Measurements from ENCODE around the gene CIAO2B.
"Not testable (repeated sequence)": the region's sequence is repeated elsewhere in the genome, so short reads cannot be mapped to it uniquely, and the experiment has no call there.

Gene CIAO2B

GRCh38 chr16:66903544-66904427, 30.4 kb downstream of the CIAO2B start:
- DNase-seq (ENCODE audit: low read depth) = no peak

DNA sequence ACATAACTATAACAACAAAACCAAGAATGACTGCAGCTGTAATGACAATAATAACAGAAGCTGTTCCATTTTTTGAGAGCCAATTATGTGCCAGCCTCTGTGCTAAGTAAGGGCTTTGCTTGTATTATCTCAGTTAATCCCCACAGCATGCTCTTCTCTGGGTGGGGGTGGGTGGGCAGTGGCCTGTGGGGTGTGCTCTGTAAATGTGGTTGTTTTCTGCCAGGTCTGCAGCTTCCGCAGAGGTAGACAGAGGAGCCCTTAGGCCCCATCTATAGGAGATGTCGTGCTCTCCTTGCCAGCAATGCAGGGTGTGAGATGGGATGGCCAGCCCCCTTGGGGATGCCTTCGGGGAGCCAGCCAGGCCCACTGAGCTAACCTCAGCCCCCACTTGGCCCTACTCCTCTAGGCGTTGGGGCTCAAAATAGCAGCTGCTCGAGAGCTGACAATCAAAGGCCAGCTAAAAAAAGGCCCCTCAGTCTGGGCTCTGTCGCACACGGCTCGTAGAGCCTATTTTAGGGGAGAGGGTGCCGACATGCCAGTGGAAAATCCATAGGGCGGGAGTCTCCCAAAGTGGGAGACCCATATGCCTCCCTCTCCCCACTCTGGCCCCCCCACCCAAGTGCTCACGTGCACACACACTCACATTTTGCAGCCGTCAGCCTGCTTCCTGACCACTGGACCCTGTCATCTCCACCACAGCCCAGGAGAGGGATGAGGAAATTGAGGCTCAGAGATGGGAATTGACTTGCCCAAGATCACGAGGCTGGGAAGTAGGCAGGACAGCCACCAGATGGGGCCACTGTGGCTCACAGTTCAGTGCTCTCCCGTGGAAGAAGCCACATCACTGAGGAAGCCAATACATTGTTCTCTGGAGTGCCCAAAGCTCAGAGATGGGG, 31.3 kb downstream of the CIAO2B start:
- no peak for DNase-seq (ENCODE audit: low read depth)

GRCh38 chr16:66901626-66902025, 32.6 kb downstream of the CIAO2B start:
- no peak for DNase-seq (ENCODE audit: low read depth)

DNA sequence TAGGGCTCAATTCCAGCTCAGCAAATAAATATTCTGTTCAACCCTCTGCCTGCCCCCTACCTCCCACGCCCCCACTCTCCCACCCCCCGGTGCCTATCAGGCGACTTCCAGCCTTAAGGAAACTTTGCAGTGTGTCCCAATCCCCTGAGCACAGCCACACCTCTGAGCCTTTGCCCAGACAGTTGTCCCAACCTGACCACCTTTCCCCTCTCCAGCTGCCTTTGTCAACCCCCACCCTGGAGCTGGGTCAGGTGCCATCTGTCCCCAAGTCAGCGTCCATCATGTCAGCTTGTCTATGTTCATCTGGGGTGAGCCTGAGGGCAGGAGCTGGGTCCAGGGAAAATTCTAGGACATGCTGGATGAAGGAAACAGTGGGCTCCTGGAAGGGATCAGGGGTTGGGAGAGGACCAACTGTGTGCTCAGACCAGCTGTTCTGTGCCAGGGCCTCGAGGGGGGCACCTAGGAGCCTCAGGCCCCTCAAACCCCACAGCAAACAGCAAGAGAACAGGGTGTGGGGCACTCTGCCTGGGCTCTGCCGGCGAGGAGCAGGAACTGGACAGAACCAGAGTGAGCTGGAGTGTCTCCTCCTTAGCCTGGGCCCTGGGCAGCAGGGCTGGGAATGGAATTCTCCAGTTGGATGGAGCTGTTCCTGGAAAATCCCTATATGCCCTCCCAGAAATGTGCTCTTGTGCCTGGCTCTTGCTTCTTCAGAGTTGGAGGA, 33.3 kb downstream of the CIAO2B start:
- DNase-seq (ENCODE audit: low read depth) = no peak

DNA sequence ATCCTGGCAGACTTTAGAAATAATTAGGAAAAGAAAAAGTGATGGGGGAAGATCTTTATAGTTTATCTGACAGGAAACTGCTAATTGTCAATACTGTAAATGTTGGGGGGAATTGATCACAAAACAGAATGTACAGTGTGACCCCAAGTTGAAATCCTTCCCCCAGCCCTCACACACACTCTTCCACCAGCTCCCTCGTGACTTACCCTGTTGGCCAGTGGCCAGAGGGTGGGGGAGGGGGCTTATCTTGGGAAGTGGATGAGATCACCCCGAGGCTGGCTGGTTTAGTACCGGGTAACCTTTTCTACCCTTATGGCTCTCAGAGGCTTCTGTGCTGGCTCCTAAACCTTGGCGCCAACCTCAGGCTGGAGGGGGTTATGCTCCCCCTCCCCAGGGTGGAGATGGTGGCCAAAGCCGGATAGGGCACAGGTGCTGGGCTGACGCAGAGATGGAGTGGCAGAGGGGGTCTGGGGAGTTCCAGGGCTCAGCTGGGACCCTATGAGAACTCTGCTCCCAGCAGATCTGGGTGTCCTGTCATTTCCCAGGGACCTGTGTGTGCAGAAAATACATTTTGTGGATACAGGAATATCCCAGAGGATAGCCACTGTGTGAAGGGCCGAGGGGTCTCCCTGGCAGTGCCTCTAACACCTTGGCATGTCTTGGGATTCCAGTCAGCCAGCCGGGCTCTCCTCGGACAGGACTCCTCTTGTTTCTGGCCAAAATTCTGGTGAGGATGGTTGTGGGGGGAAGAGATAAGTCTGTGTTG, 34.1 kb downstream of the CIAO2B start:
- no peak for DNase-seq (ENCODE audit: low read depth)

- DNase-seq (ENCODE audit: low read depth) = no peak
These were observed 34.8 kb downstream of the CIAO2B start for GRCh38 chr16:66899310-66899944.

DNA sequence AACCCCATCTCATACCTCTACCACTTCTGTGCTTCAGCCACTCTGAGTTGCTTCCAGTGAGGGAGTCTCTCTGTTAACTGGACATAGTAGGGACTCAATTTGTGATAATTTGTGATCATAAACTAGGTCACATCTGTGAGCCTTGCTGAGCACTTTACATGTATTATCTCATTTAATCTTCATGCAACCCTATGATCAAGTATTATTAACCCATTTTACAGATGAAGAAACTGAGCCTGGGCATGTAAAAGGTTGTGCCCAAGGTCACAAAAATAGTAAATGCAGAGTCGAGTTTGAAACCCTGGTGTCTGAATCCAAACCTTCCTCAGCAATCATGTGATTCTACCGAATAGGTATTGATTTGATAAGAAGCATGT, 35.3 kb downstream of the CIAO2B start:
- no peak for DNase-seq (ENCODE audit: low read depth)

DNA sequence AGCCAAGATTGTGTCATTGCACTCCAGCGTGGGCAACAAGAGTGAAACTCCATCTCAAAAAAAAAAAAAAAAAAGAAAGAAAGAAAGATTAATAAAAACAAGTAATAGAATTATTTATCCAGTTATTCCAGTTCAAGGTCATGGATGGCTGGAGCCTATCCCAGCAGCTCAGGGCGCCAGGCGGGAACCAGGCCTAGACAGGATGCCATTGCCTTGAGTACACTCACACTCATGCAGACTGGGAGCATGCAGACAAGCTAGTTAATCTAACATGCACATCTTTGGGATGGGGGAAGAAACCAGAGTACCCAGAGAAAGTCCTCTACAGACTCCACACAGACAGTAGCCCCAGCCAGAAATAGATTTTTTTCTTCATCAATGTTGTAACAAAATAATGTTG, 36.0 kb downstream of the CIAO2B start:
- no peak for DNase-seq (ENCODE audit: low read depth)

GRCh38 chr16:66896682-66897081, 37.5 kb downstream of the CIAO2B start:
- DNase-seq (ENCODE audit: low read depth) = not testable (repeated sequence)

DNA sequence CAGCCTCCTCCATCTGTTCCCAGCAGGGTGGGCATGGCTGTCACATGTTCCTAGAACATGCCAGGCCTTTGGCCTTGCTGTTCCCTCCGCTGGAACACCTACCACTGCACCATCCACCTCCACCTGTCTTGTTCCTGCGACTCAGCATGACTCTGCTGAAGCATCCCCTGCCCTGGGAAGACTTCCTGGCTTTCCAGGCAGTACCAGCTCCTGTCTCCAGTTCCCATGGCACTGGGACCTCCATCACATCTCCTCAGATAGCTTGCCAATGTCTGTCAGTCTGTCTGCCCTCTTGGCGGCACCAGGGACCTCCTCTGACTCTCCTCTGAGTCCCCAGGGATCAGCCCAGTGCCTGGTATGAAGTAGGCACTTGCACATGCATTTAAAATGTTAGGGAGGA, 38.2 kb downstream of the CIAO2B start:
- no peak for DNase-seq (ENCODE audit: low read depth)

DNA sequence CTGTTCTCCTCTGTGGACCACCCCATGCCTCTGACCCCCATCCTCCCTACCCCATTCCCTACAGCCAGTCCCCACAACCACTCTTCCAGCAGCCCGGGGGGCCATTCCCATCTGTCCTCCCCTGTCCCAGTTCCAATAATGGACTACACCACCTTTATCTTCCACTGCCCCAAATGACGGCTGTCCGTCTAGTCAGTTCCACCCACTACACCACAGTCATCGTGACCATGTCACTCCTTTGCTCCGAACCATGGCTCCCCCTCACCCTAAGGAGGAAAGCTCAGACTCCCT, 38.6 kb downstream of the CIAO2B start:
- DNase-seq (ENCODE audit: low read depth) = no peak

DNA sequence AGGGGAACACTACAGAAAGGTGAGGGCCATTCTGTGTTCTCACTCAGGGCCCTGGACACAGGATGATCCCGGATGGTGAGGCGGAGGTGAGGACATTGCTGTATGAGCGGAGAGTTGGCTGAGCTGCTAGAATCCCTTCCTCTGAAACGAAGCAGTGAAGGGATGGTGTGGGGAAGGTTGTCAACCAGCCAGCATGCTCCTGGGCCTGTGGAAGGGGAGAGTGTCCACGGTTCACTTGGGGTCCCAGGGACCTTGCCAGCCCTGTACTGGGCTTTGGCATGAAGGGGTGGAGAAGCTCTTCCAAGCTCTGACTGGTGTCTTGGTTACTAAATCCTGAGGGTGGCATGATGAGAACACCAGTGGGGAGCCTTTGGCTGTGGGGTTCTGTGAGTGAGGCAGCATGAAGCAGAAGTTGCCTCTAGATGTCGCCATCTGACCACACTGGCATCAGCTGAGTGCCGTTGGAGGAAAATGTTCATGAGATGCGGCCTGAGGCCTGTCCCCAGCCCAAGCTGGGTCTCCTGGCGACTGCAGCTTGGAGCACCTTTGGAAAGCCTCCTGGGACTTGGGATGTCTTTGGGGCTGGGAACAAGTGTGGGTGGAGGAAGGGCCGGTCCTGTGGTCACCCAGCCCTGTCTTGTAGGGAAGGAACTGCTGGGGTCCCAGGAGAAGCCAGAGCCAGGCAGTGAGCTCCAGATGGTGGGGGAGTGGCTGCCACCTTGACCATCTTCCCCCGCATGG, 39.1 kb downstream of the CIAO2B start:
- DNase-seq (ENCODE audit: low read depth) = no peak

DNA sequence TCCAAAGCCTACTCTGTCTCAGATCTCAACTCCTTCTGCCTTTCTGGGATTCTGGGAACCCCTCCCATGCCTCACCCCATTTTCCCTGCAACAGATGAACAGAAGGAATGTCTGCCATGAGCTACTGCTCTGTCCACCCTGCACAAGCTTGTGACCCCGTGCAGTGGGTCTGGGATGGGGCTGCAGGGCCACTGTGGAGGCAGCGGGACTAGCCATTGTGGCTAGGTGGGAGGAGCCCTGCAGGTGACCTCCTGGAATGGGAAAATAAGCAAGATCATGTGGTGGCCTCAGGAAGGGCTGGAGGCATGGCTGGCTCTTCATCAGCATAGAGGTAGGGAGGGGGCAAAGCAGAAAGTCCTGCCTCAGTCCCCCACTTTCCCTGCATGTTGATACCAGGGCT, 40.1 kb downstream of the CIAO2B start:
- DNase-seq (ENCODE audit: low read depth) = no peak

DNA sequence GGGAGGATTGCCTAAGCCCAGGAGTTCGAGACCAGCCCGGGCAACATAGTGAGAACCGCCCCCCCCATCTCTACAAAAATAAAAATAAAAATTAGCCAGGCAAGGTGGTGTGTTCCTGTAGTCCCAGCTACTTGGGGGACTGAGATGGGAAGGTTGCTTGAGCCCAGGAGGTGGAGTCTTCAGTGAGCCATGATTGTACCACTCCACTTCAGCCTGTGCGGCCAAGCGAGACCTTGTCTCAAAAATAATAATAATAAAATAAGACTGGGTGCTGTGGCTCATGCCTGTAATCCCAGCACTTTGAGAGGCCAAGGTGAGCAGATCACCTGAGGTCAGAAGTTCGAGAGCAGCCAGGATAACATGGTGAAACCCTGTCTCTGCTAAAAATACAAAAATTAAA, 42.4 kb downstream of the CIAO2B start:
- DNase-seq (ENCODE audit: low read depth) = no peak

- DNase-seq (ENCODE audit: low read depth) = no peak
These were observed 42.8 kb downstream of the CIAO2B start for GRCh38 chr16:66891360-66891759.

GRCh38 chr16:66890799-66891198, 43.4 kb downstream of the CIAO2B start:
- no peak for DNase-seq (ENCODE audit: low read depth)

DNA sequence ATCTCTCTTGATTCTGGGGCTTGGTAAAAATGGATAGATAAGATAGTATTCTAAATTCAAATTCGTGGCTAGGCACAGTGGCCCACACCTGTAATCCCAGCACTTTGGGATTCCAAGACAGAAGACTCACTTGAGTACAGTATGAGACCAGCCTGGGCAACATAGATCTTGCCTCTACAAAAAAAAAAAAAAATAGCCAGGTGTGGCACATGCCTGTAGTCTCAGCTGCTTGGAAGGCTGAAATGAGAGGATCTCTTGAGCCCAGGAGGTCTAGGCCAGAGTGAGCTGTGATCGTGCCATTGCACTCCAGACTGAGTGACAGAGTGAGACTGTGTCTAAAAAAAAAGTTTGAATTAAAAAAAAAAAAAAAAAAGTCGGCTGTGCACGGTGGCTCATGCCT, 44.6 kb downstream of the CIAO2B start:
- no peak for DNase-seq (ENCODE audit: low read depth)

DNA sequence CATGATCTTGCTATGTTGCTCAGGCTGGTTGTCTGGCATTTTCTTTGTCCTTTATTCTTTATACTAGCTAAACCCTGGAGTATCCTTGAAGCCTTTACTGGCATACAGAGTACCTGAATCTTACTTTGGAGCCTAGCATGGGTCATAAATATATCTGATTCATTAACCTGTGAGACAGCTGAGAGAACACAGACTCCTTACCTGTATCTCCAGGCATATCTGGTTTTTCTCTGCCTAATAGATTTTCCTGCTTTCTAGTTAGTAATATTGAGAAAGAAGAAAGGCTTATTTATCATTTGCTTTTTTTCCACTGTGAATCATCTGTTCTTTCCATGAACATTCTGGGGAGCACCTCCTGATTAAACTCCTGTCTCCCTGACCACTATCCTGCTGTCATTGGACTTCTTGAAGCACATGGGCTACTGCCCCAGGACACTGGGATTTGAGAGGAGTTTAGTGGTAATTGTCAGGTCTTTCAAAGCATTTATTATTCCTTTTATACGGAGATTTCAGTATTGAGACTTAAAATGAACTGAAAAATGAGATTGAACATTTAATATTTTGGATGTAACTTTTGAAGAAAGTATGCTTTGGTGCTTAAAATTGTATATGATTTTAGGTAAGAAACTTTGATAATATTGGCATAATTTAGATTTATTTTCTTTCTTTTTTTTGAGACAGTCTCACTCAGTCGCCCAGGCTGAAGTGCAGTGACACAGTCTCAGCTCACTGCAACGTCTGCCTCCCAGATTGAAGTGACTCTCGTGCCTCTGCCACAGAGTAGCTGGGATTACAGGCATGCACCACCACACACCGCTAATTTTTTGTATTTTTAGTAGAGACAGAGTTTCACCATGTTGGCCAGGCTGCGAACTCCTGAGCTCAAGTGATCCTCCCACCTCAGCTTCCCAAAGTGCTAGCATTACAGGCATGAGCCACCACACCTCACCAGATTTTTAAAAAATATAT, 45.3 kb downstream of the CIAO2B start:
- DNase-seq (ENCODE audit: low read depth) = no peak

DNA sequence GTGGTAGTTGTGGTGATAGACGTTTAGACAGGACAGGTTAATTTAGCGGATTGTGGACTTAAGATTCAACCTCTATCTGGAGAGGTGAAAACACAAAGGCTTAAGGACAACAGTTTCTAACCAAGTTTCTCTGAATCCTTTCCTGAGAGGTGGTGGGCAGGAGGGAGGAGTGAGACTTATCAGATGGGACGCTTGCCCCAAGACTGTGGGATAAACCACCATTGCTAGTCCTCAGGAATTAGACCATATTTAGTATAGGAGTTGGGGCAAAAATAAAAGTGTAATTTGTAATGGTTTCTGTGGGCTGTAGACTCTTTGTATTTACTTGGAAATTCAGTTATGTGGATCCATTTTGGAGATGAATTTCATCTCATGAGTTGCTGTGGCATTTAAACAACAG, 47.3 kb downstream of the CIAO2B start:
- DNase-seq (ENCODE audit: low read depth) = no peak

DNA sequence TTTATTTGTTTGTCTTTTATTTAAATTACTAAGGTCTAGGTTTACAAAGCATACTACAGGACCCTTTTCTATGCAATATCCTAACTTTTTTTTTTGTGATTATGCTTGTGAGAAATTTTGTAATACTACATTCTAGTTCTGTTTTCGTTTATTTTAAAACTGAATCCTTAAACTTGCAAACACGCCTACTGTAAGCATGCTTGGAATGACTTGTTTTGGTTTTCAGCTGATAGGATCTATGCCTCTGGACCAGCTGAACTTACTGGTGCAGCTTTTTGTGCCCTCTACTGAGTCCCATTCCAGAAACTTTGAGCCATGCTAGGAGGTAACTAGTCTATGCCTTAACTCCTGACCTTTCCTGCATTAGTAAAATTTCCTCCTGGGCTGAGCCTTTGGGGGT, 47.9 kb downstream of the CIAO2B start:
- DNase-seq (ENCODE audit: low read depth) = no peak

All from CMK (cell line).